Epithelial cell of proximal tubule (primary cell): Measurements from ENCODE around the gene ODC1. TPM values are rescaled to one million over a fixed set of nuclear protein-coding genes. Genes with fewer than 3 reads are reported as not detected.

Experiments
- DNase-seq: peaks from one replicate; pipeline ENCODE4 v3.0.0-alpha.2; 2011; ENCODE audit warnings: low read depth
- H3K4me3 ChIP-seq: 2 replicates; pipeline ENCODE4 v1.5.1; 2011; ENCODE audit warnings: low read depth, mild to moderate bottlenecking, low read length
- total RNA-seq: library from RNA; depleted of rRNA; stranded (reverse); fragments of >200 nt; gene quantifications from 2 replicates; pipeline ENCODE4 v1.2.3, GENCODE V29; 2015
- TF ChIP-seq, protein P1 (sequence below): conservative IDR thresholded peaks from 2 replicates; pipeline ENCODE4 v1.5.1; 2012; ENCODE audit warnings: low read depth, mild to moderate bottlenecking, low read length

The ODC1 gene
- total RNA-seq, 1 donor from 2014 or later = 134 TPM

DNA sequence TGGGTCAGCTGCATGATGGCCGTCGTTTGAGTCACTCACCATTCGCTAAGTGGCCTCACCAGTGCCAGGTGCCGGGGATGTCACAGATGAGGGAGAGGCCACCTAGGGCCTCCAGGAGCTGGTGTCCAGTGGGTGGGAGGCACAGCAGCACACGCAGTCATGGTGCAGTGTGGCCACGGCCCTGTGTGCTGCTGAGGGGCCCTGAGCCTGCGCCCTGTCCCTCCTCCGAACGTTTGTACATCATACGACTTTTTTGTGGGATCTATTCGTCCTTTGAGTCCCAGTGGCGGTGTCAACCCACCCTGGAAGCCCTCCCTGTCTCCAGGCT, 30.1 kb upstream of the ODC1 start:
- H3K4me3 ChIP-seq = no peak overlapping the region
- no peak for DNase-seq
- TF ChIP-seq, protein P1, sequence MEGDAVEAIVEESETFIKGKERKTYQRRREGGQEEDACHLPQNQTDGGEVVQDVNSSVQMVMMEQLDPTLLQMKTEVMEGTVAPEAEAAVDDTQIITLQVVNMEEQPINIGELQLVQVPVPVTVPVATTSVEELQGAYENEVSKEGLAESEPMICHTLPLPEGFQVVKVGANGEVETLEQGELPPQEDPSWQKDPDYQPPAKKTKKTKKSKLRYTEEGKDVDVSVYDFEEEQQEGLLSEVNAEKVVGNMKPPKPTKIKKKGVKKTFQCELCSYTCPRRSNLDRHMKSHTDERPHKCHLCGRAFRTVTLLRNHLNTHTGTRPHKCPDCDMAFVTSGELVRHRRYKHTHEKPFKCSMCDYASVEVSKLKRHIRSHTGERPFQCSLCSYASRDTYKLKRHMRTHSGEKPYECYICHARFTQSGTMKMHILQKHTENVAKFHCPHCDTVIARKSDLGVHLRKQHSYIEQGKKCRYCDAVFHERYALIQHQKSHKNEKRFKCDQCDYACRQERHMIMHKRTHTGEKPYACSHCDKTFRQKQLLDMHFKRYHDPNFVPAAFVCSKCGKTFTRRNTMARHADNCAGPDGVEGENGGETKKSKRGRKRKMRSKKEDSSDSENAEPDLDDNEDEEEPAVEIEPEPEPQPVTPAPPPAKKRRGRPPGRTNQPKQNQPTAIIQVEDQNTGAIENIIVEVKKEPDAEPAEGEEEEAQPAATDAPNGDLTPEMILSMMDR = no peak

DNA sequence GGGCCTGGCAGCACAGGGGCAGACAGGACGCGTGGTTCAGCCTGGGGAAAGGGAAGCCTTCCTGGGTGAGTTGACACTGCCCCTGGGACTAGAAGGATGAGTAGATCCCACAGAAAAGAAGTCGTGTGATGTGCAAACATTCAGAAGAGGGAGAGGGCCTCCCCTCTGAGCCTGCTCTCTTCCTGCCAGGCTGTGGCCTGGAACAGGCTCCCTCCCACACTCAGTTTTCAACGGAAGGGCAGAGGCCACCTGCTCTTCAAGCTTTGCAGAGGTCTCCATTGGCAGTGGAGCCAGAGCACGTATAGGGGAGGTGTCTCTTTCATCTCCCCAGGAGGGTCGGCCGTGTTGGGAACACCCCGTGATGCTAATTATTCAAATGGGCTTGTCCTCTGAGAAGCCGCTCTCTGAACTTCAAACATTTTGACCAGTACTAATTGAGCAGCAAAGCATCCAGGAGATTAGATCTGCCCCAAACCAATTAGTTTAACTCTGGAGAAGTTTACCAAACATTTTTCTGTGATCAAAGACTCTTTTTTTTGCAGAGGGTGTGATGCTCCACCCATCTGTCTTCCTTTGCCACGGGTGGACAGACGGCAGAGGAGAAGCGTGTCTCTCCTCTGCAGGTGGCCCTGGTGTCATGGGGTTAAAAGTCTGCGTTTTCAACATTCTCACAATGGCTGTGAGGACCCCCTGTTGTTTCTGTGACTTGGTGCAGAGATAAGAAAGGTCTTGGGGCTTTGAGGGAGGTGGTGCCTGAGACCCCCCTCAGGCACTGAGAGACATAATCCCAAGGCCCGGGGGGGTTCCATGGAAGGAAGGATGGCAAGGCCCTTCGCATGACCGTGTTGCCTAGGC, 29.5 kb upstream of the ODC1 start:
- TF ChIP-seq, protein P1 = no peak
- DNase-seq = no peak
- H3K4me3 ChIP-seq = no peak overlapping the region

- DNase-seq = no peak
- no peak overlapping the region for H3K4me3 ChIP-seq
- TF ChIP-seq, protein P1 = no peak
Measured at GRCh38 chr2:10476723-10477442, 28.8 kb upstream of the ODC1 start.

DNA sequence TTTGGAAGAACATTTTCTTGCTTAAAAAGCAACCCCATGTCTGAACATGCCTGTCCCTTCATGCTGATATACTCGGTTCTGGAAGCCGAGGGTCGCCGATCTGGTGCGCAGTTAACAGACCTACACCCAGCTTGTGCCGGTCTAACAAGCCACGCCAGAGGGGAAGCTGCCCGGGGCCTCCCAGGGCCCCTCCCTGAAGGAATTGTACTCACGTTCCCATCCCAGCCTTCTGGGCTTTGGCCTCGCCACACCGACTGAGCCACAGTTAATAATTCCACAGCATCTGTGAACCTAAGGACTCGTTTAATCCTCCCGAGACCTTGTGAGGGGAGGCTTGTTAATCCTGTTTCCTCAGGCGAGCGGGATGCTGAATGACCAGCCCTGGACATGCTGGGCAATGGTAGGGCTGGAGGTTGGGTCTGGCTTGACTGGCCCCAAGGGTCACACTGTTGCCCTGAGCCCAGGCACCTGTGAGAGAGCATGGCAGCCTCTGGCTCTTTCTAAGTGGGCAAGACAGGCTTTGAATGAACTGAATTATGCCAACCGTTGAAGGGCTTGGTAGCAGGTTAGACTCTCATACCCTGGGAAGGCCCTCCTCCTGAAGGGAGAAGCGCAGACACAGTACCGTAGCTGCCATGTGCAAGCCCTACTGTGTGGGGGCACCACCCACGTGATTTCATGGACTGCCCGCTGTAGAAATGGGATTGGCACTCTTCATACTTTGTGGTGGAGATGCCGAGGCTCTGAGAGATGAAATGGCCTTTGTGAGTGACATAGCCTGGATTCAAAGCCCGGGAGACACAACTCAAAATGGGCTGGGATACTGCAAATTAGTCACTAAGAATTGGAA, 27.9 kb upstream of the ODC1 start:
- H3K4me3 ChIP-seq = no peak overlapping the region
- TF ChIP-seq, protein P1 = no peak
- DNase-seq = no peak

DNA sequence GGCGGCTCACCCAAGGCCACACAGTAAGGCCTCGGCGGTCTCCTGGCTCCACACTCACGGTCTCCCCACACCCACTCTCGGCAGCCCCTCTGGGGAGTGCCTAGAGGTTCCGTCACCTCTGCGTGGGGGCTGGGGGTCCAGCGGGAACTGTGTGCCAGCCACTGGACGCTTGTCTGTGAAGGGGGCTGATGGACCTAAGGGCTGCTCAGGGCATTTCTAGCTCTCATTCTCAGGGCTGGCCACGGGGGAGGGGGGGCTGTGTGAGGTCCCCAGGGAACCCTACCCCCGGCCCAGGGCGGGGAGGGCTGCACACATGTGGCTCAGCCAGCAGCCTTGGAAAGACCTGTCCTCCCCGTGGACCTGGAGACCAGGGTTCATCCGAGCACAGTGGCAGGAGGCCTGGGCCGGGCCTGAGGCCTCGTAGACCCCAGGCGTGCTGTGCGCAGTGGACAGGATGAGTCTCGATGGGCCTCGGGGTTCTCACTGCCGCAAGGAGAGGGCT, 27.1 kb upstream of the ODC1 start:
- TF ChIP-seq, protein P1 = no peak
- no peak for DNase-seq
- H3K4me3 ChIP-seq = no peak overlapping the region

GRCh38 chr2:10473121-10473756, 25.1 kb upstream of the ODC1 start:
- TF ChIP-seq, protein P1 = no peak
- no peak for DNase-seq
- no peak overlapping the region for H3K4me3 ChIP-seq
